Adrenal gland (tissue), 12 donors: ENCODE results near the gene ENOX1. TPM values are rescaled to one million over a fixed set of nuclear protein-coding genes. Genes with fewer than 3 reads are reported as not detected.

ENCODE experiments used
- DNase-seq, 7 donors: peaks; one replicate each; pipeline ENCODE4 v3.0.0-alpha.2; 2019 to 2020
- H3K27ac ChIP-seq, 5 donors: fragments of 200-600 bp; sonication (generic) in 4 of 5; 1 replicate in 3 of 5; 2 replicates in 2 of 5; pipeline versions ENCODE4 v1.5.1 to v1.8.0; 2016 to 2020; ENCODE audit warnings: mild to moderate bottlenecking in 1 of 5
- H3K27me3 ChIP-seq: fragments of 200-600 bp; 2 replicates; pipeline ENCODE4 v1.8.0; 2021
- H3K36me3 ChIP-seq, 2 donors: fragments of 200-600 bp; replicated peaks in 1 of 2; 1 replicate in 1 of 2; 2 replicates in 1 of 2; pipeline versions ENCODE4 v1.5.1 to v1.8.0; 2018 to 2022
- H3K4me1 ChIP-seq, 2 donors: fragments of 200-600 bp; replicated peaks in 1 of 2; 1 replicate in 1 of 2; 2 replicates in 1 of 2; pipeline versions ENCODE4 v1.5.1 to v1.8.0; 2018 to 2021
- H3K4me3 ChIP-seq, 4 donors: fragments of 200-600 bp; sonication (generic) in 3 of 4; one replicate each; pipeline ENCODE4 v1.5.1; 2016 to 2018
- H3K9me3 ChIP-seq, 3 donors: fragments of 200-600 bp; sonication (generic) in 1 of 3; replicated peaks in 1 of 3; 1 replicate in 2 of 3; 2 replicates in 1 of 3; pipeline versions ENCODE4 v1.5.1 to v1.8.0; 2016 to 2021
- POLR2A ChIP-seq, 2 donors: fragments of 450-650 bp; IDR thresholded peaks; one replicate each; pipeline ENCODE4 v1.6.1; 2017; ENCODE audit warnings: antibody characterized with exemption in 2 of 2, mild to moderate bottlenecking in 2 of 2, moderate library complexity in 1 of 2
- WGBS, 4 donors: extraction: QIAGEN DNeasy Blood & Tissue Kit in 2 of 4; methylation state at CpG; one replicate each; pipeline versions ENCODE4 v1.1.5 to v1.1.7; 2013 to 2017; 5-methylcytosine and 5-hydroxymethylcytosine counted together
- intact Hi-C, 2 donors: fragments of 100-400 bp; cut with DNase I; formaldehyde crosslinking; loops; one replicate each; pipeline versions ENCODE4 v1.14.1 to v1.15.0; 2022 to 2023
- polyA plus RNA-seq, 3 donors: library from polyadenylated mRNA; stranded (reverse); fragments of 200-250 nt in 2 of 3; fragments of 350-450 nt in 1 of 3; fragmentation: Illumina TruSeq in 1 of 3; extraction: RNeasy Lipid Tissue Mini Kit (QIAGEN cat#74804) in 1 of 3; gene quantifications; one replicate each; pipeline ENCODE4 v1.2.3, GENCODE V29; 2013 to 2014
- total RNA-seq, 9 donors: library from RNA; depleted of rRNA in 4 of 9; stranded (reverse); fragments of >200 nt in 4 of 9; fragments of 120-200 nt in 1 of 9; fragmentation: NEBNext Ultra II Directional in 1 of 9; extraction: Animal tissue kit (Norgen Biotek cat#: 25700) in 1 of 9; gene quantifications; one replicate each; pipeline versions ENCODE4 v1.1.0 to v1.2.4, GENCODE V29; 2013 to 2023
- TF ChIP-seq, protein P1 (sequence below), 6 experiments: fragments of 450-650 bp in 4 of 6; fragments of 200-600 bp in 2 of 6; sonication (generic) in 1 of 6; IDR thresholded peaks; 1 replicate in 5 of 6; 2 replicates in 1 of 6; pipeline versions ENCODE4 v1.5.1 to v1.8.0; 2016 to 2021; ENCODE audit warnings: antibody characterized with exemption in 6 of 6, mild to moderate bottlenecking in 2 of 6, moderate library complexity in 1 of 6
- donor health status: healthy with polysubstance abuse.
- donor health status: Bipolar disorder and iron deficiency.
- donor health status: DM: yes; HTN: yes; CAD: no.
- donor health status: DM: no; HTN: no; CAD: no.
- donor health status: DM: no; HTN: no; CAD: no.
- donor health status: DM: yes; HTN: yes; CAD: no.

ENOX1 gene
- total and polyA plus RNA-seq, 12 donors: 0.25 to 5.8 (median 1.6) TPM

GRCh38 chr13:43580280-43580679 lies 206.5 kb downstream of the ENOX1 start:
- Histone ChIP-seq H3K9me3 (no peaks in the 10 kb centered on the region), H3K27ac (no peak overlapping the region), H3K36me3 (no peaks in the 10 kb centered on the region), H3K27me3 (no peaks in the 10 kb centered on the region), H3K4me3 (no peak overlapping the region), H3K4me1 (no peaks in the 10 kb centered on the region)
- no peak for TF ChIP-seq POLR2A (IDR thresholded peaks at IDR 0.05)
- TF ChIP-seq, protein P1, sequence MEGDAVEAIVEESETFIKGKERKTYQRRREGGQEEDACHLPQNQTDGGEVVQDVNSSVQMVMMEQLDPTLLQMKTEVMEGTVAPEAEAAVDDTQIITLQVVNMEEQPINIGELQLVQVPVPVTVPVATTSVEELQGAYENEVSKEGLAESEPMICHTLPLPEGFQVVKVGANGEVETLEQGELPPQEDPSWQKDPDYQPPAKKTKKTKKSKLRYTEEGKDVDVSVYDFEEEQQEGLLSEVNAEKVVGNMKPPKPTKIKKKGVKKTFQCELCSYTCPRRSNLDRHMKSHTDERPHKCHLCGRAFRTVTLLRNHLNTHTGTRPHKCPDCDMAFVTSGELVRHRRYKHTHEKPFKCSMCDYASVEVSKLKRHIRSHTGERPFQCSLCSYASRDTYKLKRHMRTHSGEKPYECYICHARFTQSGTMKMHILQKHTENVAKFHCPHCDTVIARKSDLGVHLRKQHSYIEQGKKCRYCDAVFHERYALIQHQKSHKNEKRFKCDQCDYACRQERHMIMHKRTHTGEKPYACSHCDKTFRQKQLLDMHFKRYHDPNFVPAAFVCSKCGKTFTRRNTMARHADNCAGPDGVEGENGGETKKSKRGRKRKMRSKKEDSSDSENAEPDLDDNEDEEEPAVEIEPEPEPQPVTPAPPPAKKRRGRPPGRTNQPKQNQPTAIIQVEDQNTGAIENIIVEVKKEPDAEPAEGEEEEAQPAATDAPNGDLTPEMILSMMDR (IDR thresholded peaks at IDR 0.05): no peak
- 85 to 95% (median 91%) methylated on average over 4 of the region's 4 CpGs for whole genome bisulfite sequencing, 4 donors
- intact Hi-C loops: no loop called here
- no peak for DNase-seq

- intact Hi-C loops: no loop called here
- DNase-seq: no peak
- Histone ChIP-seq H3K27me3 (no peaks in the 10 kb centered on the region), H3K4me3 (no peak overlapping the region), H3K36me3 (no peaks in the 10 kb centered on the region), H3K27ac (no peak overlapping the region), H3K4me1 (peaks cover 0 to 4% of the 10 kb centered on the region in 2 donors), H3K9me3 (no peaks in the 10 kb centered on the region)
- TF ChIP-seq, protein P1 (IDR thresholded peaks at IDR 0.05): no peak
- no peak for TF ChIP-seq POLR2A (IDR thresholded peaks at IDR 0.05)
These were observed 207.5 kb downstream of the ENOX1 start for GRCh38 chr13:43579321-43579720.

DNA sequence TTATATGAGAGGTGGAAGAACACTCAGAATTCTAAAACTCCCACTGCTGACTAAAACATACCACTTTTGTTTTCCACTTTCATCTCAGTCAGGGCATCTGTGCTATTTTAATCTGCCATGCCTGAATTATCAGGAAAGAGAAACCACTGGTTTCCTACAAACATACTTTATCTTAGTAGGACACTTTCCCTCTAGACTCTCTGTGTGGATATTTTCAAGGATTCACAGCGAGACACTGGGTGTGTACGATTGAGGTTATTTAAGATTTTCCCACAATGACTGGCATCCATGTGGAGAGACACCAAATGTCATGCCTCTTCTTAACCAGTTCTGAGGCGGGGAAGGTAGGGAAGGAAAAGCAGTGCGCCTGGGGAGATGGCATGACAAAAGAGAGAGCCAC lies 212.2 kb downstream of the ENOX1 start:
- Histone ChIP-seq H3K27me3 (no peaks in the 10 kb centered on the region), H3K36me3 (no peaks in the 10 kb centered on the region), H3K9me3 (no peaks in the 10 kb centered on the region), H3K27ac (no peak overlapping the region), H3K4me3 (no peak overlapping the region), H3K4me1 (peaks cover 0 to 21% of the 10 kb centered on the region in 2 donors)
- TF ChIP-seq, protein P1 (IDR thresholded peaks at IDR 0.05): no peak
- no peak for TF ChIP-seq POLR2A (IDR thresholded peaks at IDR 0.05)
- intact Hi-C loops: no loop called here
- no peak for DNase-seq
- 75 to 80% (median 78%) methylated on average over 4 of the region's 4 CpGs for WGBS, 4 donors

- Histone ChIP-seq H3K4me3 (no peak overlapping the region), H3K9me3 (no peaks in the 10 kb centered on the region), H3K36me3 (no peaks in the 10 kb centered on the region), H3K27me3 (no peaks in the 10 kb centered on the region), H3K4me1 (peaks cover 0 to 21% of the 10 kb centered on the region in 2 donors), H3K27ac (no peak overlapping the region)
- WGBS, 4 donors: 72 to 80% (median 75%) methylated on average over 6 of the region's 6 CpGs
- TF ChIP-seq, protein P1 (IDR thresholded peaks at IDR 0.05): no peak
- TF ChIP-seq POLR2A (IDR thresholded peaks at IDR 0.05): no peak
- DNase-seq: no peak
- intact Hi-C loops: no loop called here
These were observed 212.8 kb downstream of the ENOX1 start for GRCh38 chr13:43573802-43574514.
